H1 (cell line): ENCODE data around the gene PDXDC1.

Source experiments
- CREB1 ChIP-seq: IDR thresholded peaks from 2 replicates; pipeline ENCODE4 v1.6.1; 2012; ENCODE audit warnings: inconsistent platforms
- EZH2 ChIP-seq: fragments of 200-600 bp; sonication (generic); IDR thresholded peaks from 2 replicates; pipeline ENCODE4 v1.7.1; 2012; ENCODE audit warnings: low read depth, mild to moderate bottlenecking, moderate library complexity, low read length, inconsistent platforms; ENCODE audit not compliant: severe bottlenecking
- HDAC2 ChIP-seq, 2 experiments: fragments of 300-600 bp in 1 of 2; sonication (generic) in 1 of 2; IDR thresholded peaks; 2 replicates each; pipeline ENCODE4 v1.6.1; 2011 to 2012; ENCODE audit warnings: low read depth in 2 of 2, low read length in 2 of 2, mild to moderate bottlenecking in 2 of 2, moderate library complexity in 2 of 2, borderline replicate concordance in 1 of 2, inconsistent platforms in 1 of 2
- HDAC6 ChIP-seq: IDR thresholded peaks from one replicate; pipeline ENCODE4 v1.7.1; 2012; ENCODE audit warnings: low read depth, mild to moderate bottlenecking, inconsistent platforms, low read length, moderate library complexity
- KDM4A ChIP-seq: IDR thresholded peaks from one replicate; pipeline ENCODE4 v1.7.1; 2012; ENCODE audit warnings: low read depth, mild to moderate bottlenecking, moderate library complexity, low read length, inconsistent platforms; ENCODE audit not compliant: severe bottlenecking
- POLR2A ChIP-seq, 2 experiments: IDR thresholded peaks; 1 replicate in 1 of 2; 2 replicates in 1 of 2; pipeline ENCODE4 v1.6.1; 2011; ENCODE audit warnings: low read depth in 2 of 2, low read length in 2 of 2, mild to moderate bottlenecking in 2 of 2; ENCODE audit errors: control extremely low read depth in 1 of 2
- SP1 ChIP-seq: IDR thresholded peaks from 2 replicates; pipeline ENCODE4 v1.6.1; 2011; ENCODE audit warnings: low read depth, low read length
- SP4 ChIP-seq: IDR thresholded peaks from 2 replicates; pipeline ENCODE4 v1.6.1; 2012; ENCODE audit warnings: low read length, inconsistent platforms
- SRF ChIP-seq: IDR thresholded peaks from 2 replicates; pipeline ENCODE4 v1.6.1; 2011; ENCODE audit warnings: mild to moderate bottlenecking, low read depth, low read length, moderate library complexity
- SUZ12 ChIP-seq: fragments of 200-600 bp; sonication (generic); IDR thresholded peaks from 2 replicates; pipeline ENCODE4 v1.6.1; 2012; ENCODE audit warnings: mild to moderate bottlenecking, inconsistent platforms, low read length, moderate library complexity, mixed read lengths
- USF2 ChIP-seq: IDR thresholded peaks from 2 replicates; pipeline ENCODE4 v1.6.1; 2011; ENCODE audit warnings: low read length, improper control_type of control experiment
- TF ChIP-seq, protein P1 (sequence below), 3 experiments: IDR thresholded peaks; 1 replicate in 2 of 3; 2 replicates in 1 of 3; pipeline versions ENCODE4 v1.5.1 to v1.6.1; 2011; ENCODE audit warnings: low read length in 3 of 3, mild to moderate bottlenecking in 3 of 3, inconsistent platforms in 2 of 3, low read depth in 1 of 3, moderate library complexity in 1 of 3; ENCODE audit not compliant: insufficient read depth in 1 of 3; ENCODE audit errors: control extremely low read depth in 1 of 3

DNA sequence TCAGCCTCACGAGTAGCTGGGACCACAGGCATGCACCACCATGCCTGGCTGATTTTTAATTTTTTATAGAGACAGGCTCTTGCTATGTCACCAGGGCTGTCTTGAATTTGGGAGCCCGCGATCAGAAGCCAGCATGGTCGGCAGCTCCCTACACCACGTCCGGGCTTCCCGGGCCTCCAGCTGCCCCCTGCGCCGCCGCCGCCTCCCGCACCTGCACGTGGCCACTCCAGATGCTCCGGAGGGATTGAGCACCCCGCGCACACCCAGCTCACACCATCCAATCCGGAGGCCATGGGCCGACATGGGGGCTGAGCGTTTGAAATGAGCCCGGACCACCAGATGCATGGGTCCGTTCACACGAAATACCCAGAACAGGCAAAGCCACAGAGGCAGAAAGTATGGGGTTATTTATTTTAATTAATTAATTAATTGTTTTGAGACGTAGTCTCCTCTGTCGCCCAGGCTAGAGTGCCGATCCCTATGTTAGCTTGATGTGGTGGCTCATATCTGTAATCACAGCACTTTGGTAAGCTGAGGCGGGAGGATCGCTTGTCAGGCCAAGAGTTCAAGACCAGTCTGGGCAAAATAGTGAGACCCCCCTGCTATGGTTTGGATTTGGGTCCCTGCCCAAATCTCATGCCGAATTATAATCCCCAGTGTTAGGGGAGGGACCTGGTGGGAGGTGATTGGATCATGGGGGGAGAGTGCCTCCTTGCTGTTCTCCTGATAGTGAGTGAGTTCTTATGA lies 17.1 kb upstream of the PDXDC1 start:
- no peak for TF ChIP-seq USF2
- TF ChIP-seq, protein P1, sequence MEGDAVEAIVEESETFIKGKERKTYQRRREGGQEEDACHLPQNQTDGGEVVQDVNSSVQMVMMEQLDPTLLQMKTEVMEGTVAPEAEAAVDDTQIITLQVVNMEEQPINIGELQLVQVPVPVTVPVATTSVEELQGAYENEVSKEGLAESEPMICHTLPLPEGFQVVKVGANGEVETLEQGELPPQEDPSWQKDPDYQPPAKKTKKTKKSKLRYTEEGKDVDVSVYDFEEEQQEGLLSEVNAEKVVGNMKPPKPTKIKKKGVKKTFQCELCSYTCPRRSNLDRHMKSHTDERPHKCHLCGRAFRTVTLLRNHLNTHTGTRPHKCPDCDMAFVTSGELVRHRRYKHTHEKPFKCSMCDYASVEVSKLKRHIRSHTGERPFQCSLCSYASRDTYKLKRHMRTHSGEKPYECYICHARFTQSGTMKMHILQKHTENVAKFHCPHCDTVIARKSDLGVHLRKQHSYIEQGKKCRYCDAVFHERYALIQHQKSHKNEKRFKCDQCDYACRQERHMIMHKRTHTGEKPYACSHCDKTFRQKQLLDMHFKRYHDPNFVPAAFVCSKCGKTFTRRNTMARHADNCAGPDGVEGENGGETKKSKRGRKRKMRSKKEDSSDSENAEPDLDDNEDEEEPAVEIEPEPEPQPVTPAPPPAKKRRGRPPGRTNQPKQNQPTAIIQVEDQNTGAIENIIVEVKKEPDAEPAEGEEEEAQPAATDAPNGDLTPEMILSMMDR (IDR thresholded peaks at IDR 0.05; ENCODE audit: control extremely low read depth in 1 of 3, insufficient read depth in 1 of 3, low read depth in 1 of 3, low read length in 3 of 3) = no peak
- TF ChIP-seq SP1 = no peak
- TF ChIP-seq POLR2A (IDR thresholded peaks at IDR 0.05; ENCODE audit: control extremely low read depth in 1 of 2, low read depth in 2 of 2, low read length in 2 of 2) = no peak
- TF ChIP-seq SRF = no peak
- TF ChIP-seq HDAC6 = no peak
- TF ChIP-seq SP4 = no peak
- no peak for TF ChIP-seq EZH2
- TF ChIP-seq SUZ12 = no peak
- no peak for TF ChIP-seq KDM4A
- TF ChIP-seq HDAC2 (IDR thresholded peaks at IDR 0.05; ENCODE audit: borderline replicate concordance in 1 of 2, low read depth in 2 of 2, low read length in 2 of 2) = no peak
- TF ChIP-seq CREB1 = no peak
